OCI-LY1 (cell line): Measurements from ENCODE around the gene ZNF609.

ENCODE experiments used
- H2AFZ ChIP-seq: fragments of 200-600 bp; sonication (generic), shearing (Covaris generic); 2 replicates; pipeline ENCODE4 v1.6.0; 2014; ENCODE audit warnings: antibody characterized with exemption, mild to moderate bottlenecking, low read length
- H3F3A ChIP-seq: fragments of 200-600 bp; sonication (generic), shearing (Covaris generic); 2 replicates; pipeline ENCODE4 v1.6.0; 2014; ENCODE audit warnings: mild to moderate bottlenecking, antibody characterized with exemption, low read length, moderate library complexity; ENCODE audit not compliant: insufficient read depth
- H3K27ac ChIP-seq: fragments of 200-600 bp; sonication (generic); 2 replicates; pipeline ENCODE4 v1.5.1; 2014; ENCODE audit warnings: low read length, mixed run types, mild to moderate bottlenecking, low read depth; ENCODE audit not compliant: poor library complexity, severe bottlenecking
- H3K27me3 ChIP-seq: fragments of 200-600 bp; sonication (generic); 2 replicates; pipeline ENCODE4 v1.6.0; 2014; ENCODE audit warnings: antibody characterized with exemption, mild to moderate bottlenecking, low read length, moderate library complexity; ENCODE audit not compliant: insufficient read depth
- H3K36me3 ChIP-seq: fragments of 200-600 bp; sonication (generic); 2 replicates; pipeline ENCODE4 v1.6.1; 2014; ENCODE audit warnings: mild to moderate bottlenecking, antibody characterized with exemption, low read length, moderate library complexity, mixed read lengths; ENCODE audit not compliant: insufficient read depth
- H3K4me1 ChIP-seq: fragments of 200-600 bp; sonication (generic); 2 replicates; pipeline ENCODE4 v1.5.1; 2014; ENCODE audit warnings: mild to moderate bottlenecking, low read length, moderate library complexity; ENCODE audit not compliant: insufficient read depth, severe bottlenecking
- H3K4me2 ChIP-seq: fragments of 200-600 bp; sonication (generic), shearing (Covaris generic); 2 replicates; pipeline ENCODE4 v1.6.1; 2014; ENCODE audit warnings: low read length
- H3K4me3 ChIP-seq: fragments of 200-600 bp; sonication (generic); 2 replicates; pipeline ENCODE4 v1.5.1; 2014; ENCODE audit warnings: low read length, low read depth, mild to moderate bottlenecking, mixed read lengths; ENCODE audit not compliant: poor library complexity, severe bottlenecking
- H3K79me2 ChIP-seq: fragments of 200-600 bp; shearing (Covaris generic); 2 replicates; pipeline ENCODE4 v1.6.1; 2016; ENCODE audit warnings: mixed run types, low read length, mixed read lengths; ENCODE audit not compliant: insufficient read depth
- H3K9ac ChIP-seq: fragments of 200-600 bp; sonication (generic), shearing (Covaris generic); 2 replicates; pipeline ENCODE4 v1.6.1; 2014; ENCODE audit warnings: mild to moderate bottlenecking, low read length, mixed read lengths
- H3K9me2 ChIP-seq: fragments of 200-600 bp; sonication (generic), shearing (Covaris generic); 2 replicates; pipeline ENCODE4 v1.6.1; 2014; ENCODE audit warnings: low read depth, mild to moderate bottlenecking, low read length, mixed read lengths
- H3K9me3 ChIP-seq: fragments of 200-600 bp; shearing (Covaris generic); 2 replicates; pipeline ENCODE4 v1.6.1; 2014; ENCODE audit warnings: low read length, mixed read lengths
- H4K20me1 ChIP-seq: fragments of 200-600 bp; sonication (generic), shearing (Covaris generic); 2 replicates; pipeline ENCODE4 v1.6.0; 2016; ENCODE audit warnings: mild to moderate bottlenecking, low read length; ENCODE audit not compliant: insufficient read depth
- EZH2 ChIP-seq: fragments of 200-600 bp; sonication (generic), shearing (Covaris generic); IDR thresholded peaks from 2 replicates; pipeline ENCODE4 v1.8.0; 2017; ENCODE audit warnings: borderline replicate concordance, mixed run types, mild to moderate bottlenecking, antibody characterized with exemption, low read length, moderate library complexity, mixed read lengths
- TF ChIP-seq, protein P1 (sequence below): fragments of 200-600 bp; sonication (generic), shearing (Covaris generic); IDR thresholded peaks from 2 replicates; pipeline ENCODE4 v1.5.1; 2017; ENCODE audit warnings: mild to moderate bottlenecking, antibody characterized with exemption, low read length, moderate library complexity, mixed read lengths

The ZNF609 gene

GRCh38 chr15:64713592-64713991 lies 253.2 kb downstream of the ZNF609 start:
- no peaks in the 10 kb centered on the region for H3F3A ChIP-seq
- H3K79me2 ChIP-seq: no peaks in the 10 kb centered on the region
- H3K9me3 ChIP-seq: no peaks in the 10 kb centered on the region
- no peaks in the 10 kb centered on the region for H3K9me2 ChIP-seq
- no peaks in the 10 kb centered on the region for H3K36me3 ChIP-seq
- no peaks in the 10 kb centered on the region for H3K4me1 ChIP-seq
- no peaks in the 10 kb centered on the region for H4K20me1 ChIP-seq
- H3K9ac ChIP-seq: no peak overlapping the region
- H3K27ac ChIP-seq: no peak overlapping the region
- H3K4me2 ChIP-seq: no peak overlapping the region
- H2AFZ ChIP-seq: no peak overlapping the region
- TF ChIP-seq, protein P1, sequence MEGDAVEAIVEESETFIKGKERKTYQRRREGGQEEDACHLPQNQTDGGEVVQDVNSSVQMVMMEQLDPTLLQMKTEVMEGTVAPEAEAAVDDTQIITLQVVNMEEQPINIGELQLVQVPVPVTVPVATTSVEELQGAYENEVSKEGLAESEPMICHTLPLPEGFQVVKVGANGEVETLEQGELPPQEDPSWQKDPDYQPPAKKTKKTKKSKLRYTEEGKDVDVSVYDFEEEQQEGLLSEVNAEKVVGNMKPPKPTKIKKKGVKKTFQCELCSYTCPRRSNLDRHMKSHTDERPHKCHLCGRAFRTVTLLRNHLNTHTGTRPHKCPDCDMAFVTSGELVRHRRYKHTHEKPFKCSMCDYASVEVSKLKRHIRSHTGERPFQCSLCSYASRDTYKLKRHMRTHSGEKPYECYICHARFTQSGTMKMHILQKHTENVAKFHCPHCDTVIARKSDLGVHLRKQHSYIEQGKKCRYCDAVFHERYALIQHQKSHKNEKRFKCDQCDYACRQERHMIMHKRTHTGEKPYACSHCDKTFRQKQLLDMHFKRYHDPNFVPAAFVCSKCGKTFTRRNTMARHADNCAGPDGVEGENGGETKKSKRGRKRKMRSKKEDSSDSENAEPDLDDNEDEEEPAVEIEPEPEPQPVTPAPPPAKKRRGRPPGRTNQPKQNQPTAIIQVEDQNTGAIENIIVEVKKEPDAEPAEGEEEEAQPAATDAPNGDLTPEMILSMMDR: no peak
- no peak for TF ChIP-seq EZH2
- H3K4me3 ChIP-seq: no peak overlapping the region
- H3K27me3 ChIP-seq: no peaks in the 10 kb centered on the region; the same call in 1 of the 2 replicates

DNA sequence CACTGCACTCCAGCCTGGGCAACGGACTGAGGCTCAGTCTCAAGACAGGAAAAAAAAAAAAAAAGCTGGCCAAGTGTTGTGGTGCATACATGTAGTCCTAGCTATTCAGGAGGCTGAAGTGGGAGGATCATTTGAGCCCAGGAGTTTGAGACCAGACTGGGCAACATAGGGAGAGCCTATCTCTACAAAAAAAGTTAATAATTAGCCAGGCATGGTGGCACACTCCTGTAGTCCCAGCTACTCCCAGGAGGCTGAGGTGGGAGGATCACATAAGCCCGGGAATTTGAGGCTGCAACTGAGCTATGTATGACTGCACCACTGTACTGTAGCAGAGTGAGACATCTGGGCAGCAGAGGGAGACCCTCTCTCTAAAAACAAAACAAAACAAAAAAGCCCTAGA lies 256.1 kb downstream of the ZNF609 start:
- no peaks in the 10 kb centered on the region for H4K20me1 ChIP-seq
- no peaks in the 10 kb centered on the region; the same call in 1 of the 2 replicates for H3K27me3 ChIP-seq
- TF ChIP-seq, protein P1: no peak
- no peak for TF ChIP-seq EZH2
- H3F3A ChIP-seq: no peaks in the 10 kb centered on the region
- H3K9me2 ChIP-seq: no peaks in the 10 kb centered on the region
- H3K4me3 ChIP-seq: no peak overlapping the region
- H3K36me3 ChIP-seq: no peaks in the 10 kb centered on the region
- no peaks in the 10 kb centered on the region for H3K9me3 ChIP-seq
- no peak overlapping the region for H3K27ac ChIP-seq
- H3K4me2 ChIP-seq: no peak overlapping the region
- H3K9ac ChIP-seq: no peak overlapping the region
- H2AFZ ChIP-seq: no peak overlapping the region
- H3K4me1 ChIP-seq: no peaks in the 10 kb centered on the region
- no peaks in the 10 kb centered on the region for H3K79me2 ChIP-seq

- H3K4me3 ChIP-seq: no peak overlapping the region
- no peaks in the 10 kb centered on the region; the same call in 1 of the 2 replicates for H3K27me3 ChIP-seq
- H3K4me1 ChIP-seq: no peaks in the 10 kb centered on the region
- TF ChIP-seq, protein P1: no peak
- no peak for TF ChIP-seq EZH2
- no peaks in the 10 kb centered on the region for H3K79me2 ChIP-seq
- H2AFZ ChIP-seq: no peak overlapping the region
- no peaks in the 10 kb centered on the region for H3K36me3 ChIP-seq
- no peaks in the 10 kb centered on the region for H3F3A ChIP-seq
- H4K20me1 ChIP-seq: no peaks in the 10 kb centered on the region
- no peak overlapping the region for H3K27ac ChIP-seq
- H3K9me2 ChIP-seq: no peaks in the 10 kb centered on the region
- no peak overlapping the region for H3K4me2 ChIP-seq
- H3K9me3 ChIP-seq: no peaks in the 10 kb centered on the region
- H3K9ac ChIP-seq: no peak overlapping the region
These were observed 256.8 kb downstream of the ZNF609 start for GRCh38 chr15:64717130-64717529.
